DND-41 (cell line): ENCODE results near the gene PHACTR4.
"Not testable (repeated sequence)": the region's sequence is repeated elsewhere in the genome, so short reads cannot be mapped to it uniquely, and the experiment has no call there.

ENCODE experiments used
- ATAC-seq: fragments of 200-7000 bp; cut with Tn5 transposase; 3 replicates; pipeline ENCODE4 v1.9.1; 2021; ENCODE audit warnings: low read depth; ENCODE audit not compliant: insufficient read depth
- DNase-seq: peaks from one replicate; pipeline ENCODE4 v3.0.0-alpha.2; 2020
- H2AFZ ChIP-seq: 2 replicates; pipeline ENCODE4 v1.6.0; 2012; ENCODE audit warnings: low read depth, low read length
- H3K27ac ChIP-seq: 2 replicates; pipeline ENCODE4 v1.5.1; 2012; ENCODE audit warnings: low read length, inconsistent platforms
- H3K27me3 ChIP-seq: fragments of 200-600 bp; sonication (generic); 2 replicates; pipeline ENCODE4 v1.6.0; 2012; ENCODE audit warnings: low read length, mild to moderate bottlenecking, inconsistent platforms; ENCODE audit not compliant: insufficient read depth, poor library complexity
- H3K36me3 ChIP-seq: 2 replicates; pipeline ENCODE4 v1.5.1; 2012; ENCODE audit warnings: low read length, inconsistent platforms; ENCODE audit not compliant: insufficient read depth
- H3K4me1 ChIP-seq: 2 replicates; pipeline ENCODE4 v1.5.1; 2012; ENCODE audit warnings: mild to moderate bottlenecking, low read length; ENCODE audit not compliant: insufficient read depth
- H3K4me2 ChIP-seq: 2 replicates; pipeline ENCODE4 v1.6.0; 2012; ENCODE audit warnings: mild to moderate bottlenecking, moderate library complexity, low read length, inconsistent platforms; ENCODE audit not compliant: insufficient read depth
- H3K4me3 ChIP-seq, 2 experiments: fragments of 200-600 bp in 1 of 2; shearing (Covaris generic) in 1 of 2; 2 replicates each; pipeline ENCODE4 v1.5.1; 2012 to 2016; ENCODE audit warnings: inconsistent platforms in 2 of 2, low read length in 2 of 2, mild to moderate bottlenecking in 2 of 2, low read depth in 1 of 2, moderate library complexity in 1 of 2
- H3K79me2 ChIP-seq: 2 replicates; pipeline ENCODE4 v1.6.0; 2012; ENCODE audit warnings: low read length, inconsistent platforms; ENCODE audit not compliant: insufficient read depth
- H3K9ac ChIP-seq: 2 replicates; pipeline ENCODE4 v1.6.0; 2012; ENCODE audit warnings: low read depth, mild to moderate bottlenecking, inconsistent platforms, low read length, moderate library complexity
- H3K9me3 ChIP-seq: 2 replicates; pipeline ENCODE4 v1.5.1; 2012; ENCODE audit warnings: low read length, moderate library complexity, mild to moderate bottlenecking, inconsistent platforms; ENCODE audit not compliant: insufficient read depth, severe bottlenecking
- H4K20me1 ChIP-seq: 2 replicates; pipeline ENCODE4 v1.6.0; 2012; ENCODE audit warnings: low read length; ENCODE audit not compliant: insufficient read depth
- CTCF ChIP-seq: IDR thresholded peaks from 2 replicates; pipeline ENCODE4 v1.5.1; 2012; ENCODE audit warnings: borderline replicate concordance, low read length, moderate library complexity, mild to moderate bottlenecking; ENCODE audit not compliant: poor library complexity, severe bottlenecking; ENCODE audit errors: extremely low read depth
- EZH2 ChIP-seq: IDR thresholded peaks from 3 replicates; pipeline ENCODE4 v1.6.1; 2012; ENCODE audit warnings: borderline replicate concordance, low read depth, mild to moderate bottlenecking, moderate library complexity, low read length, inconsistent platforms; ENCODE audit not compliant: severe bottlenecking

Gene PHACTR4

GRCh38 chr1:28510273-28510969, 140.9 kb downstream of the PHACTR4 start:
- DNase-seq = peak; percentile 44
- Histone ChIP-seq H3K9ac (peak overlapping the region; percentile 82), H3K27ac (peak overlapping the region; percentile 77), H3K36me3 (peaks cover 75% of the 10 kb centered on the region), H3K9me3 (no peaks in the 10 kb centered on the region), H3K4me3 (peak overlapping the region in 1 of 2 experiments; percentile 79; a peak in 2 of 4 replicates), H3K4me2 (peak overlapping the region; percentile 62), H3K4me1 (peaks cover 43% of the 10 kb centered on the region), H3K79me2 (peaks cover 66% of the 10 kb centered on the region), H4K20me1 (peaks cover 48% of the 10 kb centered on the region), H2AFZ (no peak overlapping the region), H3K27me3 (no peaks in the 10 kb centered on the region)
- ATAC-seq = peak; percentile 7
- TF ChIP-seq EZH2 (no peak), CTCF (no peak)

GRCh38 chr1:28510970-28511440, 141.5 kb downstream of the PHACTR4 start:
- H3K36me3 ChIP-seq = peaks cover 75% of the 10 kb centered on the region
- DNase-seq = peak; percentile 42
- no peak for TF ChIP-seq EZH2
- no peak for TF ChIP-seq CTCF
- peaks cover 62% of the 10 kb centered on the region for H3K79me2 ChIP-seq
- peak; percentile 11 for ATAC-seq
- H2AFZ ChIP-seq = no peak overlapping the region
- H4K20me1 ChIP-seq = peaks cover 48% of the 10 kb centered on the region
- H3K4me2 ChIP-seq = peak overlapping the region; percentile 62
- H3K4me3 ChIP-seq = no peak overlapping the region
- H3K4me1 ChIP-seq = peaks cover 43% of the 10 kb centered on the region
- H3K27me3 ChIP-seq = no peaks in the 10 kb centered on the region
- no peak overlapping the region for H3K9ac ChIP-seq
- no peaks in the 10 kb centered on the region for H3K9me3 ChIP-seq
- H3K27ac ChIP-seq = 0 out of 2 replicates have a peak overlapping the region, but pooled peaks have one; percentile 6

- peaks cover 65% of the 10 kb centered on the region for H3K36me3 ChIP-seq
- H2AFZ ChIP-seq = no peak overlapping the region
- H4K20me1 ChIP-seq = peaks cover 45% of the 10 kb centered on the region
- H3K9me3 ChIP-seq = no peaks in the 10 kb centered on the region
- H3K4me3 ChIP-seq = no peak overlapping the region
- no peak overlapping the region for H3K27ac ChIP-seq
- H3K9ac ChIP-seq = no peak overlapping the region
- no peak for ATAC-seq
- DNase-seq = no peak
- peak overlapping the region; percentile 34; the same call in 1 of the 2 replicates for H3K4me2 ChIP-seq
- peaks cover 51% of the 10 kb centered on the region for H3K79me2 ChIP-seq
- no peaks in the 10 kb centered on the region for H3K27me3 ChIP-seq
- peaks cover 41% of the 10 kb centered on the region for H3K4me1 ChIP-seq
- TF ChIP-seq CTCF = no peak
- TF ChIP-seq EZH2 = no peak
Observed at GRCh38 chr1:28512058-28512611, 142.6 kb downstream of the PHACTR4 start.

DNA sequence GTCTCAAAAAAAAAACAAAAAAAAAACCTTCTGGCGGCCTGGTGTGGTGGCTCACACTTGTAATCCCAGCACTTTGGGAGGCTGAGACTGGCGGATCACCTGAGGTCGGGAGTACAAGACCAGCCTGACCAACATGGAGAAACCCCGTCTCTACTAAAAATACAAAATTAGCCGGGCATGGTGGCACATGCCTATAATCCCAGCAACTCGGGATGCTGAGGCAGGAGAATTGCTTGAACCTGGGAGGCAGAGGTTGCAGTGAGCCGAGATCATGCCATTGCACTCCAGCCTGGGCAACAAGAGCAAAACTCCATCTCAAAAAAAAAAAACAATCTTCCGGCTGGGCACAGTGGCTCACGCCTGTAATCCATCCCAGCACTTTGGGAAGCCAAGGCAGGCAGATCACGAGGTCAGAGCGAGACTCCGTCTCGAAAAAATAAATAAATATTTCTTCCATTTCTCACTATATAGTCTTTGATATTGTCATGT, 144.9 kb downstream of the PHACTR4 start:
- peaks cover 23% of the 10 kb centered on the region for H4K20me1 ChIP-seq
- not testable (repeated sequence) for H3K4me3 ChIP-seq, H3K27me3 ChIP-seq, H3K27ac ChIP-seq, H2AFZ ChIP-seq, ATAC-seq, H3K9me3 ChIP-seq, H3K4me2 ChIP-seq, H3K9ac ChIP-seq
- peaks cover 44% of the 10 kb centered on the region for H3K79me2 ChIP-seq
- peaks cover 33% of the 10 kb centered on the region for H3K4me1 ChIP-seq
- peak; percentile 27 for DNase-seq
- peaks cover 42% of the 10 kb centered on the region for H3K36me3 ChIP-seq
